T follicular helper cell (primary cell): ENCODE data around the gene KIAA0930.
A peak's percentile ranks its signal among the peaks of the same experiment; 100 is the strongest.

ENCODE experiments used
- DNase-seq: peaks from one replicate; pipeline ENCODE4 v3.0.0-alpha.2; 2020; ENCODE audit warnings: low read depth

Gene KIAA0930

GRCh38 chr22:45172881-45173585 lies 67.7 kb downstream of the KIAA0930 start:
- DNase-seq = peak; percentile 9

- DNase-seq = no peak
Measured at GRCh38 chr22:45171830-45172229, 68.9 kb downstream of the KIAA0930 start.

GRCh38 chr22:45169591-45170466 lies 70.9 kb downstream of the KIAA0930 start:
- peak; percentile 6 for DNase-seq

- no peak for DNase-seq
Measured at GRCh38 chr22:45166932-45167331, 73.8 kb downstream of the KIAA0930 start.

GRCh38 chr22:45164270-45165088 lies 76.2 kb downstream of the KIAA0930 start:
- peak; percentile 9 for DNase-seq

- peak; percentile 95 for DNase-seq
Measured at GRCh38 chr22:45163451-45164269, 77.0 kb downstream of the KIAA0930 start, which contains the start of gene NUP50. TSS of gene NUP50 (plus strand) at chr22:45163925. CDS start at chr22:45168178, 4,253 bp downstream.

- no peak for DNase-seq
Measured at GRCh38 chr22:45163099-45163450, 77.6 kb downstream of the KIAA0930 start.

GRCh38 chr22:45162531-45162930 lies 78.2 kb downstream of the KIAA0930 start:
- DNase-seq = no peak

GRCh38 chr22:45159652-45160462 lies 80.8 kb downstream of the KIAA0930 start:
- DNase-seq = no peak

GRCh38 chr22:45157907-45158306 lies 82.8 kb downstream of the KIAA0930 start:
- DNase-seq = no peak

GRCh38 chr22:45155050-45155840 lies 85.4 kb downstream of the KIAA0930 start:
- no peak for DNase-seq

GRCh38 chr22:45154383-45154782 lies 86.3 kb downstream of the KIAA0930 start:
- no peak for DNase-seq

GRCh38 chr22:45151503-45151902 lies 89.2 kb downstream of the KIAA0930 start:
- DNase-seq = no peak

- DNase-seq = no peak
Measured at GRCh38 chr22:45150139-45150538, 90.6 kb downstream of the KIAA0930 start.

- DNase-seq = no peak
Measured at GRCh38 chr22:45149671-45150070, 91.0 kb downstream of the KIAA0930 start.

GRCh38 chr22:45144916-45145315 lies 95.8 kb downstream of the KIAA0930 start:
- DNase-seq = no peak

GRCh38 chr22:45142376-45142775 lies 98.3 kb downstream of the KIAA0930 start:
- no peak for DNase-seq
